Midbrain (tissue), 1 donor: ENCODE results near the gene ABCG8.

Experiments used
- DNase-seq: peaks from one replicate; lab custom pipeline; 2025; lab: John Stamatoyannopoulos, UW

Gene ABCG8

DNA sequence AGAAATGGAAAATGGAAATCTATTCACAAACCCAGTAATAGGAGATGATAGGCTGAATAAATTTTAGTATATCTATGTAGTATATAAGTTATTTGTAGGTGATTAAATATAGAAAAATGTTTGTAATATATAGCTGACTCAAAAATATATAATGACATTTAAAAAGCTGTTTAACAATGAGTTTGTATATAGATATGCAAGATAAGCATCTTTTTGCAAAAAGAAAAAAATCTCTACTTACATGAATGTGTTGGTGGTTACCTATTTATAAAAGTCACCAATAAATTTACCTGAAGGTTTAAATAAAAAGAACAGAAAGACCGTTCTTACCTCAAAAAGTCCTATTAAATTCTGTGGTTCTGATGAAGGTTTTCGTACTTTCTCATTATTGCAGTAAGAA, 85.7 kb downstream of the ABCG8 start:
- DNase-seq: no peak

DNA sequence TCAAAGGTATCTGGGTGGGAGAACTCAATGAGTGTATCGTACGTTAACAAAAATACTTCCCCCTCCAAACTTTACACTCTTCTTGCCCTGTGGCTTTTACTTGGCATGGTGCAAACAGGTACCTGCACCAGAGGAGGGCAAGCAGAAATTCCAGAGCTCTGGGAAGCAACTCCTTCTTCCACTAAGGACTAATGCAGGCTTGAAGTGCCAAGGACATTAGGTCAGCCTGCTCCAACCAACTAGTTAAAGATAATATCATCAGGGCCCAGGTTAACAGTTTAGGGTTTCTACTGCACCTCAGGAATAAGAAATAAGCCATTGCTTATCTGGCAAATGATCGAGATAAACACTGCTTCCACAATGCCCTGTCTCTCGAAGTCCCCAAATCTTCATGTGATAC, 86.7 kb downstream of the ABCG8 start:
- DNase-seq: no peak

DNA sequence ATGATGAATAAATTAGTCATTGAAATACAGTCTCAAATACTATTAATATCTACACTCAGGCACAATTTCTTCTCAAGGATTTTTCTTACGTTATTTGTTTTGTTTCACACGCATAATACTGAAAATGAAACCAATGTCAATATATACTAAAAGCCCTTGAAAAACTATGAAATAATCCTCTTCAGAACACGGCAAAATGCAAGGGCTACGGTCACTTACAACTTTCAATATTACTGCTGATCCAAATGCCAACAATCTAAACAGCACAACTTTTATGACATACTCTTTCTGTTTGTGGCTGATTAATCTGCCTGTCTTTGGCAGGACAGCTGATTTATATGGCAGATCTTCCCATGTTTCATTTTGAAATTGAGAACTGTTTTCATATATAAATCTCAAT, 88.7 kb downstream of the ABCG8 start:
- DNase-seq: no peak

DNA sequence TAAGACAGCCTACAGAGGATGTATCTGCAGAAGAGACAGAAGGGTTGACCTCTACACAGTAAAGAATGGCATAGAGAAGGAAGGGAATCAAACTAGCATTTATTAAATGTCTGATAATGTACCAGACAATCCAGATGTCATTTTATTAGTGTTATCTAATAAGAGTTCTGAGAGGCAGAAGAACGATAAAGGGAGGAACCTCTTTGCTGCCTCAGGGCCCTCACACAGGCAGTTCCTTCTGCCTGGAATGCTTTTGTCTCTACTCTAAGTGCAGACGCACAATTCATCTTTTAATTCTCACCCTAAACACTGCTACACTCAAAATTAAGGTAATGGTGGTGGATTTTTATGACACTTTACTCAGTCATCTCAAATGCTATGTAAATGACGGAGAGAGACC, 92.5 kb downstream of the ABCG8 start:
- no peak for DNase-seq
